Uterus (tissue), 4 donors: ENCODE data around the gene RAB43. TPM values are rescaled to one million over a fixed set of nuclear protein-coding genes. Genes with fewer than 3 reads are reported as not detected.

Experiments used
- DNase-seq, 2 donors: peaks; one replicate each; pipeline ENCODE4 v3.0.0-alpha.2; 2019 to 2020
- H3K27ac ChIP-seq, 2 donors: fragments of 200-600 bp; sonication (generic); 1 replicate in 1 of 2; 2 replicates in 1 of 2; pipeline ENCODE4 v1.5.1; 2016 to 2018
- H3K27me3 ChIP-seq, 2 donors: fragments of 200-600 bp; sonication (generic); one replicate each; pipeline ENCODE4 v1.5.1; 2018 to 2019; ENCODE audit warnings: control low read depth in 1 of 2
- H3K36me3 ChIP-seq, 2 donors: fragments of 200-600 bp; sonication (generic); one replicate each; pipeline ENCODE4 v1.5.1; 2019; ENCODE audit warnings: control low read depth in 1 of 2
- H3K4me1 ChIP-seq, 2 donors: fragments of 200-600 bp; sonication (generic); one replicate each; pipeline ENCODE4 v1.5.1; 2018 to 2019; ENCODE audit warnings: control low read depth in 1 of 2
- H3K4me3 ChIP-seq, 2 donors: fragments of 200-600 bp; sonication (generic); 1 replicate in 1 of 2; 2 replicates in 1 of 2; pipeline ENCODE4 v1.5.1; 2018 to 2019; ENCODE audit warnings: mild to moderate bottlenecking in 1 of 2
- H3K9me3 ChIP-seq, 2 donors: fragments of 200-600 bp; sonication (generic); one replicate each; pipeline ENCODE4 v1.5.1; 2019; ENCODE audit warnings: control low read depth in 1 of 2
- POLR2A ChIP-seq, 2 donors: fragments of 450-650 bp; IDR thresholded peaks; one replicate each; pipeline ENCODE4 v1.6.1; 2016; ENCODE audit warnings: antibody characterized with exemption in 2 of 2, mild to moderate bottlenecking in 1 of 2, moderate library complexity in 1 of 2
- intact Hi-C: fragments of 100-400 bp; cut with DNase I; formaldehyde crosslinking; loops from one replicate; pipeline ENCODE4 v1.15.1; 2023; ENCODE audit warnings: low total_unique reads
- total RNA-seq, 4 donors: library from RNA; depleted of rRNA in 3 of 4; stranded (reverse); fragments of >200 nt in 3 of 4; gene quantifications; one replicate each; pipeline versions ENCODE4 v1.1.0 to v1.2.4, GENCODE V29; 2014 to 2023
- TF ChIP-seq, protein P1 (sequence below), 4 experiments: fragments of 200-600 bp in 2 of 4; fragments of 450-650 bp in 2 of 4; sonication (generic) in 2 of 4; IDR thresholded peaks; one replicate each; pipeline ENCODE4 v1.5.1; 2016 to 2019; ENCODE audit warnings: antibody characterized with exemption in 4 of 4, mild to moderate bottlenecking in 2 of 4, moderate library complexity in 1 of 4
- donor health status: DM: yes; HTN: yes; CAD: no.

RAB43 gene
- total RNA-seq, 4 donors from 2014 or later, result 10.8 to 38.2 (median 26.8) TPM

- TF ChIP-seq, protein P1, sequence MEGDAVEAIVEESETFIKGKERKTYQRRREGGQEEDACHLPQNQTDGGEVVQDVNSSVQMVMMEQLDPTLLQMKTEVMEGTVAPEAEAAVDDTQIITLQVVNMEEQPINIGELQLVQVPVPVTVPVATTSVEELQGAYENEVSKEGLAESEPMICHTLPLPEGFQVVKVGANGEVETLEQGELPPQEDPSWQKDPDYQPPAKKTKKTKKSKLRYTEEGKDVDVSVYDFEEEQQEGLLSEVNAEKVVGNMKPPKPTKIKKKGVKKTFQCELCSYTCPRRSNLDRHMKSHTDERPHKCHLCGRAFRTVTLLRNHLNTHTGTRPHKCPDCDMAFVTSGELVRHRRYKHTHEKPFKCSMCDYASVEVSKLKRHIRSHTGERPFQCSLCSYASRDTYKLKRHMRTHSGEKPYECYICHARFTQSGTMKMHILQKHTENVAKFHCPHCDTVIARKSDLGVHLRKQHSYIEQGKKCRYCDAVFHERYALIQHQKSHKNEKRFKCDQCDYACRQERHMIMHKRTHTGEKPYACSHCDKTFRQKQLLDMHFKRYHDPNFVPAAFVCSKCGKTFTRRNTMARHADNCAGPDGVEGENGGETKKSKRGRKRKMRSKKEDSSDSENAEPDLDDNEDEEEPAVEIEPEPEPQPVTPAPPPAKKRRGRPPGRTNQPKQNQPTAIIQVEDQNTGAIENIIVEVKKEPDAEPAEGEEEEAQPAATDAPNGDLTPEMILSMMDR (IDR thresholded peaks at IDR 0.05), result no peak
- TF ChIP-seq POLR2A (IDR thresholded peaks at IDR 0.05), result no peak
Measured at GRCh38 chr3:129065720-129066073, 55.9 kb downstream of the RAB43 start.

GRCh38 chr3:129065016-129065719 is 56.4 kb downstream of the RAB43 start:
- no peak for DNase-seq

More at GRCh38 chr3:129065720-129066073, 55.9 kb downstream of the RAB43 start:
- H3K27ac ChIP-seq, result no peak overlapping the region
- H3K27me3 ChIP-seq, result no peaks in the 10 kb centered on the region
- no peak for DNase-seq
- intact Hi-C loops, result no loop called here
- H3K4me1 ChIP-seq, result no peaks in the 10 kb centered on the region
- H3K36me3 ChIP-seq, result no peaks in the 10 kb centered on the region
- H3K9me3 ChIP-seq, result no peaks in the 10 kb centered on the region
- H3K4me3 ChIP-seq, result no peak overlapping the region

DNA sequence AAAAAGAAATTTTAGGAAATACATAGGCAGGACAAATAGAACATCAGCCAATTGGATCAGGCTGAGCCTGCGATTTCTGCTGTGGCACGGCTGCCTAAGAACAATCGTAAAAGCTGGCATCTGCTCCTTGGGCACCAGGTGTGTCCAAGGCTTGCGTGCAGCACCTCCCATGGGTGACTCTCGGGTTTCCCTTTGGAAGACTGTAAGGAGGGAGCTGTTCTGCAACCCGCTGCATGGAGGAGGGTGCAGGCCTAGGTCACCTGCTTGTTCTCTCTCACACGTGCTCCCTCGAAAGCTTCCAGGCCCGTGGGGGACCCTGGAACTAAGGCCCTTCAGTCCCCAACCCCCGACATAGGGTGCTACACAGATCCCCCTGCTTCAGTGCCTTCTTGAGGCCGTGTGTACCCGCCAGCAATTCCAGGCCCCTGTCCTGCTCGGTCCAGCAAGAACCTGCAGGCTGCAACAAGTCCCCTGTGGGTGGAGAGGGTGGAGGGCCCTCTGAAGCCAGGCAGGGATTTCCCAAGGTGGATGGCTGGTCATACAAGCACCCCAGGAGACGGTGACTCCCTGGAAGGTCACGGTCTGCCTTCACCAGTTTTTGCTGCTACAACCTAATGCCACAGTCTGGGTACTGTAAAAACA is 57.6 kb downstream of the RAB43 start:
- H3K27ac ChIP-seq, result no peak overlapping the region
- no peaks in the 10 kb centered on the region for H3K27me3 ChIP-seq
- H3K4me1 ChIP-seq, result no peaks in the 10 kb centered on the region
- intact Hi-C loops, result no loop called here
- DNase-seq, result no peak
- no peaks in the 10 kb centered on the region for H3K9me3 ChIP-seq
- TF ChIP-seq, protein P1 (IDR thresholded peaks at IDR 0.05), result no peak
- TF ChIP-seq POLR2A (IDR thresholded peaks at IDR 0.05), result no peak
- H3K4me3 ChIP-seq, result no peak overlapping the region
- H3K36me3 ChIP-seq, result no peaks in the 10 kb centered on the region

More at GRCh38 chr3:129065016-129065719, 56.4 kb downstream of the RAB43 start:
- Histone ChIP-seq H3K4me1 (no peaks in the 10 kb centered on the region), H3K36me3 (no peaks in the 10 kb centered on the region), H3K27ac (no peak overlapping the region), H3K27me3 (no peaks in the 10 kb centered on the region), H3K9me3 (no peaks in the 10 kb centered on the region), H3K4me3 (no peak overlapping the region)
- TF ChIP-seq POLR2A (IDR thresholded peaks at IDR 0.05), result no peak
- TF ChIP-seq, protein P1 (IDR thresholded peaks at IDR 0.05), result no peak
- intact Hi-C loops, result no loop called here

DNA sequence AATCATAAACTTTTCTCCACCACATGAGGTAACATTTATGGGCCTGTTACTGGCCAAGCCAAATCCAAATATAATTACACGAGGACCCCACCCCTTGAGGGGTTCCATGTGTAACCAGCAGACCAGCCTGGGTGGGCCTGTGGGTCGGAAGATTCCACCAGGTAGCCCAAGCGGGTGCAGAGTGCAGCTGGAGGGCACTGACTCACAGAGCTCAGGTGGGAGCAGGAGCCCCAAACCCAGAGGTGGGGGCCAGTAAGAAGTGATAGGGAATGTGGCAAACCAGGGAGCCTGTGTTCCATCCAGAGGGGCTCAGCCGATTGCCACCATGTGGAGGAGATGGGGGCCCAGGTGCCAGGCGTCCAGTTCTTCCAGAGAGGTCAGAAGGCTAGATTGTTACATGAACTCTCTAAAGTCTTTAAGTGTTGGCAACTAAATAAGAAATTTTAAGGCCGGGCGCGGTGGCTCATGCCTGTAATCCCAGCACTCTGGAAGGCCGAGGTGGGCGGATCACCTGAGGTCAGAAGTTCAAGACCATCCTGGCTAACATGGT is 58.4 kb downstream of the RAB43 start:
- intact Hi-C loops, result no loop called here
- no peaks in the 10 kb centered on the region for H3K9me3 ChIP-seq
- H3K36me3 ChIP-seq, result no peaks in the 10 kb centered on the region
- DNase-seq, result no peak
- TF ChIP-seq, protein P1 (IDR thresholded peaks at IDR 0.05), result no peak
- no peak for TF ChIP-seq POLR2A (IDR thresholded peaks at IDR 0.05)
- H3K4me1 ChIP-seq, result no peaks in the 10 kb centered on the region
- no peak overlapping the region for H3K4me3 ChIP-seq
- H3K27me3 ChIP-seq, result no peaks in the 10 kb centered on the region
- H3K27ac ChIP-seq, result no peak overlapping the region
